Measurements from ENCODE around the gene NCAPH2. TPM values are rescaled to one million over a fixed set of nuclear protein-coding genes. Genes with fewer than 3 reads are reported as not detected.
A peak's percentile ranks its signal among the peaks of the same experiment; 100 is the strongest.

The NCAPH2 gene
- total RNA-seq, 4 donors from 2014 or later, result 34.0 to 85.8 (median 41.2) TPM

GRCh38 chr22:50564289-50564688 is 56.3 kb downstream of the NCAPH2 start:
- no peak for DNase-seq
- no peak for TF ChIP-seq CTCF (IDR thresholded peaks at IDR 0.05)
- no peak for TF ChIP-seq POLR2A (IDR thresholded peaks at IDR 0.05)
- H3K27ac ChIP-seq, result peak overlapping the region in 1 of 4 donors; percentile 78
- H3K9me3 ChIP-seq, result no peaks in the 10 kb centered on the region
- no peak overlapping the region for H3K4me3 ChIP-seq
- H3K36me3 ChIP-seq, result peaks cover 0 to 4% (median 0%) of the 10 kb centered on the region in 3 donors
- H3K27me3 ChIP-seq, result no peaks in the 10 kb centered on the region
- H3K4me1 ChIP-seq, result peaks cover 0 to 8% (median 6%) of the 10 kb centered on the region in 4 donors

- Histone ChIP-seq H3K36me3 (peaks cover 0 to 31% (median 0%) of the 10 kb centered on the region in 3 donors), H3K4me1 (peaks cover 0 to 8% (median 6%) of the 10 kb centered on the region in 4 donors), H3K27me3 (no peaks in the 10 kb centered on the region), H3K9me3 (no peaks in the 10 kb centered on the region), H3K27ac (no peak overlapping the region), H3K4me3 (no peak overlapping the region)
- no peak for TF ChIP-seq POLR2A (IDR thresholded peaks at IDR 0.05)
- TF ChIP-seq CTCF (IDR thresholded peaks at IDR 0.05), result no peak
- no peak for DNase-seq
Observed at GRCh38 chr22:50567721-50568252, 59.8 kb downstream of the NCAPH2 start.

GRCh38 chr22:50568626-50569025 is 60.6 kb downstream of the NCAPH2 start:
- H3K36me3 ChIP-seq, result peaks cover 0 to 31% (median 0%) of the 10 kb centered on the region in 3 donors
- H3K27me3 ChIP-seq, result no peaks in the 10 kb centered on the region
- H3K27ac ChIP-seq, result no peak overlapping the region
- DNase-seq, result peak in 1 of 3 donors; percentile 54
- TF ChIP-seq POLR2A (IDR thresholded peaks at IDR 0.05), result no peak
- no peak for TF ChIP-seq CTCF (IDR thresholded peaks at IDR 0.05)
- H3K4me3 ChIP-seq, result no peak overlapping the region
- H3K9me3 ChIP-seq, result no peaks in the 10 kb centered on the region
- H3K4me1 ChIP-seq, result peaks cover 0 to 4% (median under 1%) of the 10 kb centered on the region in 4 donors

- peak in 2 of 3 donors; percentile 58 to 68 for DNase-seq
Observed at GRCh38 chr22:50569041-50569459, 61.0 kb downstream of the NCAPH2 start.

GRCh38 chr22:50569896-50570535 is 62.0 kb downstream of the NCAPH2 start:
- Histone ChIP-seq H3K4me1 (no peaks in the 10 kb centered on the region), H3K4me3 (no peak overlapping the region), H3K27ac (no peak overlapping the region), H3K9me3 (no peaks in the 10 kb centered on the region), H3K27me3 (no peaks in the 10 kb centered on the region), H3K36me3 (peaks cover 0 to 31% (median 0%) of the 10 kb centered on the region in 3 donors)
- TF ChIP-seq POLR2A (IDR thresholded peaks at IDR 0.05), result no peak
- no peak for TF ChIP-seq CTCF (IDR thresholded peaks at IDR 0.05)
- DNase-seq, result peak in 1 of 3 donors; percentile 40

More at GRCh38 chr22:50569041-50569459, 61.0 kb downstream of the NCAPH2 start:
- Histone ChIP-seq H3K27ac (no peak overlapping the region), H3K9me3 (no peaks in the 10 kb centered on the region), H3K27me3 (no peaks in the 10 kb centered on the region), H3K36me3 (peaks cover 0 to 31% (median 0%) of the 10 kb centered on the region in 3 donors), H3K4me3 (no peak overlapping the region), H3K4me1 (no peaks in the 10 kb centered on the region)
- TF ChIP-seq CTCF (IDR thresholded peaks at IDR 0.05) (peak in 1 of 6 experiments; percentile 11), POLR2A (IDR thresholded peaks at IDR 0.05) (no peak)
